ENCODE data around the gene GARIN5B.

Gene GARIN5B

DNA sequence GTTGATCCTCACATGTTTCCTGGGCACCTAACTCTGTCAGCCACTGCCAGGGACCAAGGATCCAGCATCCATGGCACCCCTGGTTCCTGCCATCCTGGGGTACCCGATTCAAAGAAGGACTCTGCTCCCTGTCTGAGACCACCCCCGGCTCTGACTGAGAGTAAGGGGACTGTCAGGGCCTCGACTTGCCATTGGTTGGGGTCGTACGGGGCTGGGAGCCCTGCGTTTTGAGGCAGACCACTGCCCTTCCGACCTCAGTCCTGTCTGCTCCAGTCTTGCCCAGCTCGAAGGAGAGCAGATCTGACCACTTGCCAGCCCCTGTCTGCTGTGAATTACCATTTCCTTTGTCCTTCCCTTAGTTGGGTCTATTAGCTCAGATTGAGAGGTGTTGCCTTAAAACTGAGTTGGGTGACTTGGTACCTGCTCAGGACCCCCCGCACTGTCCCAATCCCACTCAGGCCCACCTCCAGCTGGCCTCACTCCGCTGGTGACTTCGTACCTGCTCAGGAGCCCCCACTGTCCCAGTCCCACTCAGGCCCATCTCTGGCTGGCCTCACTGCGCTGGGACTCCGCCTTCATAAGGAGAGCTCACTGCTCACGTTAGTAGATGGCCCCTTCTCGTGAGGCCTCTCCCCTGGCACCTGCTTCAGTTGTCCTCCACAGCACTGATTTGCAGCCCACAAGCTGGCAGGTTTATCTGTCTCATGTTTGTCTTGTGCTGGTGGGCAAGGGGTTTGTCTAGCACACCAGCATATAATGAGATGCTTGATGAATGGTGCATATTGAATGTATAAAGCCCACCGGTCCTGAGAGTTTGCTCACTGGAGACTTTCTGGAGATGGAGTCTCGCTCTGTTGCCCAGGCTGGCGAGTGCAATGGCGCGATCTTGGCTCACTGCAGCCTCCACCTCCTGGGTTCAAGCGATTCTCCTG, 26.6 kb upstream of the GARIN5B start:
- DNase-seq (ENCODE audit: low spot score), result no peak

DNA sequence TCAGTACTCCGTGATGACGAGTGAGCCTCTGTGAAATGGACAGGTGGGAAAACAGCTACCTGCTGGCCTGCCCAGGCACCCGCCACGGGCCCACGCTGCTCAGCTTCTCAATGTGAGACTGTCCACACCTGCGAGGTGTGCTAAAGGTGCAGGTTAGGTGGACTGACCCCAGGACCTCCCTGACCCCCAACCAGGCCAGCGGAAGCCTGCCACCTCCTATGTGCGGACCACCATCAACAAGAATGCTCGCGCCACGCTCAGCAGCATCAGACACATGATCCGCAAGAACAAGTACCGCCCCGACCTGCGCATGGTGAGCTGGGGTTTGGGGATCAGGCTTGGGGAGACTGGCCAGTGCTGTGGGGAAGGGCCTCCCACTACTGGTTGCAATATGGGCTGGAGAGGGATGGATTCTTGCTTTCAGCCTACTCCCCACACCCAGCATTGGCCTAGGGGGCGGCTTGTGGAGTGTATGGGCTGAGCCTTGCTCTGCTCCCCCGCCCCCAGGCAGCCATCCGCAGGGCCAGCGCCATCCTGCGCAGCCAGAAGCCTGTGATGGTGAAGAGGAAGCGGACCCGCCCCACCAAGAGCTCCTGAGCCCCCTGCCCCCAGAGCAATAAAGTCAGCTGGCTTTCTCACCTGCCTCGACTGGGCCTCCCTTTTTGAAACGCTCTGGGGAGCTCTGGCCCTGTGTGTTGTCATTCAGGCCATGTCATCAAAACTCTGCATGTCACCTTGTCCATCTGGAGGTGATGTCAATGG, 24.9 kb upstream of the GARIN5B start:
- DNase-seq (ENCODE audit: low spot score), result no peak

DNA sequence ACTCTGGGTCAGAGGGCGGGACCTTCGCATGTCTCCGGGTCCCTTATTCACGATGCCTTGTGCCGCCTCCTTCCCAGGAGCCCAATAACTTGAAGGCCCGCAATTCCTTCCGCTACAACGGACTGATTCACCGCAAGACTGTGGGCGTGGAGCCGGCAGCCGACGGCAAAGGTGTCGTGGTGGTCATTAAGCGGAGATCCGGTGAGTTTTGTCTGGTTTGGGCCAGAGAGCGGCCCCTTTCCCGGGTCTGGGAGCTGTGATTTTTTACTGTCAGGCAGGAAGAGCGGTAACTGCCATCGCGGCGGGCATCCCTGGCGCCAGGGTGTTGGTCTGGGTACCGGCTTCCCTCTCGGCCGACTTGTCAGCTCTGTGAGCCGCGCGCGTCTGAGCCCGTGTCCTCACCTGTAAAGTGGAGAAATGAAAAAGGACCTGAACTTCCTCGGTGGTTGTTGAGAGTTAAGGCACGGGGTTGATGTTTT, 23.5 kb upstream of the GARIN5B start:
- DNase-seq (ENCODE audit: low spot score), result no peak

DNA sequence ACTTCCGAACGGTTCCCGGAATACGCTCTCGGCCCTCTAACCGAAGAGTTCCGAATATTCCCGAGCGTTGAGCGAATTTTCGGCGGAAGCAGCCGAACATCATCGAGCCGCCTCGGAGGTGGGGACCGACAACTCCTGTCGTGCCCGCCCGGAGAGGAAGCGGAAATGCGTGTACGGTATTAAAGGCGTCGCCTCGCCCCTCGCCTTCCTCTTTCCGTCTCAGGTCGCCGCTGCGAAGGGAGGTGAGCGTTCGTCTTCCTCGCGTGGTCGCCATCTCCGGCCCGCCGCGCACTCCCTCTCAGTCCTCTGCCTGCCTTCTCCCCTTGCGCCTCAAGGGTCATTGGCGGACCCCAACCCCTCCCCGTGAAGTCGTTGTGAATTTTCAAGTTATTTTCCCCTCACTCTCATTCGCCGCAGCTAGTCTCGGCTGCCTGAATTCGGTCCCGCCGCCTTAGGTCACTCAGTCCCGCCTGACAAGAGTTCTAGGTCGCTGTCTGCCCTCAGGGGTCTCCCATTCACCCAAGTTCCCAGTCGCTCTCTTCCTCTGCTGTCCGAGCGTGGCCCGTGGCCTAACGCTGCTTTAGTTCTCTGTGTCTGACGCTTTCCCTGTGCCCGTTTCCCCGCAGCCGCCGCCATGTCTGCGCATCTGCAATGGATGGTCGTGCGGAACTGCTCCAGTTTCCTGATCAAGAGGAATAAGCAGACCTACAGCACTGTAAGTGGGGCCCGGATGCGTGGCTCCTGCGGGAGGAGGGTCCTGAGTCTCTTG, 22.8 kb upstream of the GARIN5B start, which contains the start of gene RPL28:
TSS of gene RPL28 (plus strand) at position 209 of the 769 bp plus-strand sequence. CDS start at position 635, 426 bp downstream.
- DNase-seq (ENCODE audit: low spot score), result peak; percentile 98

DNA sequence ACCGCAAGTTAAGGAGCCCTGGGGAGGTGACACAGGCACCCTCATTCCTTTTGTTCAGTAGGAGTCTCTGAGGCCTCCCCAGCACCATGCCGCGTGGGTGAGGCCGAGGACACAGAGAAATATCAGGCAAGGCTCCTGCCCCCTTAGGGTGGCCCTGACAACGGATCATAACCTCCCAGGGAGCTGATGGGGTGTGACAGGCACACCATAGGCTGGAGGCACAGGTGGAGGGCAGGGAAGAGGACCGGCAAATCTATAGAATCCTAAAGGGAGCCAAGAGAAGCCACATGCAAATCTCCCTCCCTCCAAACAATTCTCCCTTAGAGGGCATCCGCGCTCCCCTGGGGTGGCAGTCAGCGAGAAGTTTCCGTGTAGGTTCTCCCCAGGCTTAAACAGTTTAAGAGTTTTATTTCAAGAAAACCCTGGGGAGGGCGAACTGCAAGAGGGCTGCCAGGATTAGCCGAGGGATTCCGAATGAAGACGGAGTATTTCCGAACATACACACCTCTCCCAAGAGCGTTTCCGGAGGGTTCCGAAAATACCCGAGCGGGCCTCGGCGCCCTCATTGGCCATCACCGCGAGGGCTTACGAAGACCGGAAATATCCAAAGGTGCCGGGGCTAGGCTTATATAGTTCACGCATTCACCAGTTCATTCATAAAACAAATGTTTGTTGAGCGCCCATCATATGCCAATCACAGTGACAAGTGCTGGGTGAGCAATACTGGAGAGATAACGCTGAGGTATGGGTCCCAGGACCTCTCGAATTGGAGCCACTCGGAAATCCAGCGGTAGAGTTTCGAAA, 22.1 kb upstream of the GARIN5B start:
- DNase-seq (ENCODE audit: low spot score), result peak; percentile 96

DNA sequence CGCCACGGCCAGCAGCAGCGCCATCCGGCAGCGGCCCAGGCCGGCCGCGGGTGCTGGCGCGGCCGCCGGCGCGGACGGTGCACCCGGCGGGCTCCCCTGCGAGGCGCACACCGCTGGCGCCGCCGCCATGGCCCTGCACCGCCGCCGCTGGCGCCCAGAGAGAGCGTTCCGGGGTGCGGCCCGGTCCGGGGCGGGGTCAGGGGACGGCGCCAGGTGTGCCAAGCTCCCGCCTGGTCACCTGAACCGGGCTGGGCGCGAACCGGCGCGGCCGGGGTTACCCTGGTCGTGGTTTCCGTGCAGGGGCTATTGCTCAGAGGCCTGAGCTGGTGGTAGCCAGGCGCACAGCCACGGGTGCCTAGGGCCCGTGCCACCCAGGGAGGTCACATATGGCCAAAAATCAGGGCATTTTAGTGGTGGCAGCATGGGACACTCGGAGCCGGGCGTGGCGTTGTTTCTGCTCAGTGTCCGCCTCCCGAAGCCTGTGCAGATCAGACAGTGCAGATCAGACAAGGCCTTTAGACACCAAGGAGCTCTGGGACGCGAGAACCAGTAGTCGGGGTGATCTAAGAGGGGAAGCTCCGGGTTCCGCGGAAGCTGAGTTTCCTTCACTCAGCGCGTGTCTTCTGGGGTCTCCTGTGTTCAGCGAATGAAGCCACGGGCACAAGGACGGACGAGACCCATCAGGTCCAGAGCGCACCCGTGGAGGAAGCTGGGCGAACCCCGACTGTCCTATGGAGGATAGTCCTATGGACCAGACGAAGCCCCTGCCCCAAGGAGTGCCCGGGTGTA, 21.3 kb upstream of the GARIN5B start, which contains the start of gene TMEM238:
TSS of gene TMEM238 (minus strand) at position 162 of the 789 bp plus-strand sequence. CDS start at position 129, 33 bp downstream.
- peak; percentile 68 for DNase-seq (ENCODE audit: low spot score)

DNA sequence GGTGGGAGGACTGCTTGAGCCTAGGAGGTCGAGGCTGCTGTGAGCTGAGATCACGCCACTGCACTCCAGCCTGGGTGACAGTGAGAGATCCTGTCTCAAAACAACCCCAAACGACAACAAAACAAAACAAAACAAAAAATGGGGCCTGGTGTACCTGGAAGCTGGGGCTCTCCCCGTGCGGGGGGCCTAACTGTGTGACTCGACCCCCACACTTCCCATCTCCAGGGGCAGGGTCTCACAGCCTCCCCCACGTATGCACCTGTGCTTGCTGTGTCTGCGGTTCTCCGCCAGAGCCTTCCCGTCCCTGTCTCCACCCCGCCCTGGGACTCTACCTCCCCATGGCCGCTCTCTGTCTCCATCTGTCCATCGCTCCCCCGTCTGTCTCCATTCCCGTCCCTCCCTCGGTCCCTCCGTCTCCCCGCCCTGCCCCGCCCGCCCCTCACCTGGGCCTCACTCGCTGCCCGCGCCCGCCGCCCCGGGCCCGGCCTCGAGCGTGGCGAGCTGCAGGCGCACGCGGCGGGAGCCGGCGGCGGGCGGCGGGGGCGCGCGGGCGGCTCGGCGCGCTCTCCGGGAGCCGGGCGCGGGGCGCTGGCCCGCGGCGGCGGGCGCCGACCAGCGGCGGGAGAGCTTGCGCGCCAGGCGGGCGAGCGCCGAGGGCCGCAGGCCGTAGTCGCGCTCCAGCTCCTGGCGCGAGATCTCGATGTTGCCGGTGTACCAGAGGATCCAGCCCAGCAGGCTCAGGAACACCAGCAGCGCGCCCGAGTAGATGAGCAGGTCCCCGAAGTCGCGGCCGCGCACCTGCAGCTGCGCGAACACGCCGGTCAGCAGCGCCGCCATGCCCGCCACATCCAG, 20.4 kb upstream of the GARIN5B start:
- DNase-seq (ENCODE audit: low spot score), result peak; percentile 88

DNA sequence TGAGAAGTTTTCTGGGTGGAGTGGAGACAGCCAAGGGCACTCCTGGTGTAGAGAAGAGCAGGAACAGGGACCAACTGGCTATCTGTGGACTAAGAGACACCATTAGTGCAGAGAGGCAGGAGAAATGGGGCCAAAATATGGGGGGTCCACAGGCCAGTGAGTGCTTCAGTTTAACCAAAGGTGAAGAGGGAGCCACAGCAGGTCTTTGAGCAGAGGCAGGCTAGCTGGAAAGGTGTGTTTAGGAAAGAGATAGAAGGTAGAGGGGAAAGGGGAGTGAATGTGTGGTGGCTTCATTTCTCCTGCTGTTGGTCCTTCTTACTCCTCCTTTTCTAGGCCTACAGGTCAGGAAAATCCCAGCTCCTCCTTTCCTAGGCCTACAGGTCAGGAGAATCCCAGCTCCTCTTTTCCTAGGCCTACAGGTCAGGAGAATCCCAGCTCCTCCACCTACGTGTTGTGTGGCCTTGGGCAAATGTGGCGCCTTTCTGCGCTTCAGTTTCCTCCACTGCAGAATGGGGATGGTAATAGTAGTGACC, 19.5 kb upstream of the GARIN5B start:
- no peak for DNase-seq (ENCODE audit: low spot score)

DNA sequence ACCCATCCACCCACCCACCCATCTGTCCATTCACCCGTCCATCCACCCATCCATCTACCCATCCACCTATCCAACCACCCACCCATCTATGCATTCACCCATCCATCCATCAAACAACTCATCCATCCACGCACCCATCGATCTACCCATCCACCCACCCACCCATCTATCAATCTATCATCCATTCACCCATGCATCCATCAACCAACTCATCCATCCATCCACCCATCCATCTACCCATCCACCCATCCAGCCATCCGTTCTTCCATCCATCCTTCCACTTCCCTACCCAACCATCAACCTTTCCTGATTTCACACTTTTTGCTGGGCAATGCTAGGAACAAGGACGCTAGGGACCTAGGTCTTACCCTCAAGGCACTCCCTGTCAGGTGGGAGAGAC, 19.0 kb upstream of the GARIN5B start:
- DNase-seq (ENCODE audit: low spot score), result no peak

DNA sequence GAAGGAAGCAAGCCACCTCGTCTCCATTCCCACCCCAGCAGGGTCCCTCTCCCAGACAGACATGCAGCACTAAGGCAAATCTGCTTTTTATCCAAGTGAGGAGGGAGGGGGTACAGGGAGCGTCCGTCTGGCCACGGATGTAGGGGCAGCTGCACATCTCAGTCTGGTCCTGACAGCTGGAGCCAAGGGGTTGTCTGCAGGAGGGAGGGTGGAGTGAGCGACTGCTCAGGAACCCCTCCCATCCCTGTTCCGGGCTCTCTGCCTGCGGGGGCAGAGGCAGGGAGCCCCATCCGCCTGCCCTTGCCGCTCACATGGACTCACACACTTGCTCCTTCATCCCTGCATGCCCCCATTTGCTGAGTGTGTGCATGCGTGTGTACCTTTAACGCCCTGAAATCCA, 16.1 kb upstream of the GARIN5B start:
- no peak for DNase-seq (ENCODE audit: low spot score)

DNA sequence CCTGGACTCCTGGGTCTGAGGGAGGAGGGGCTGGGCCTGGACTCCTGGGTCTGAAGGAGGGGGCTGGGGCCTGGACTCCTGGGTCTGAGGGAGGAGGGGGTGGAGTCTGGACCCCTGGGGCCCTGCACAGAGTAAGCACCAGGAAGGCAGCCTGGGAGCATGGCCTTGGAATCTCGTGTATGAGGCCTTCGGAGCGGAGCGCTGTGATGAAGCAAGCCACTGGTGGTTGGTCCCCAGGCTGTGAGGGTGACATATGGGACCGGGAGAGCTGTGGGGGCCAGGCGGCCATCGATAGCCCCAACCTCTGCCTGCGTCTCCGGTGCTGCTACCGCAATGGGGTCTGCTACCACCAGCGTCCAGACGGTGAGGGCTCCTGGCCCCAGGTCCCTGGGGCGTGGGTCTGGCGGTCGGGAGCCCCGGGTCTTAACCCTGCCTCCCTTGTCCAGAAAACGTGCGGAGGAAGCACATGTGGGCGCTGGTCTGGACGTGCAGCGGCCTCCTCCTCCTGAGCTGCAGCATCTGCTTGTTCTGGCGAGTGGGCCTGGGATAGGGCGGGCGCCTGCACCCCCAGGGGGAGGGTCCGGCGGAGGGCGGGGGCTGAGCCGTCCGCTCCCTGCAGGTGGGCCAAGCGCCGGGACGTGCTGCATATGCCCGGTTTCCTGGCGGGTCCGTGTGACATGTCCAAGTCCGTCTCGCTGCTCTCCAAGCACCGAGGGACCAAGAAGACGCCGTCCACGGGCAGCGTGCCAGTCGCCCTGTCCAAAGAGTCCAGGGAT, 14.5 kb upstream of the GARIN5B start:
- DNase-seq (ENCODE audit: low spot score), result no peak

DNA sequence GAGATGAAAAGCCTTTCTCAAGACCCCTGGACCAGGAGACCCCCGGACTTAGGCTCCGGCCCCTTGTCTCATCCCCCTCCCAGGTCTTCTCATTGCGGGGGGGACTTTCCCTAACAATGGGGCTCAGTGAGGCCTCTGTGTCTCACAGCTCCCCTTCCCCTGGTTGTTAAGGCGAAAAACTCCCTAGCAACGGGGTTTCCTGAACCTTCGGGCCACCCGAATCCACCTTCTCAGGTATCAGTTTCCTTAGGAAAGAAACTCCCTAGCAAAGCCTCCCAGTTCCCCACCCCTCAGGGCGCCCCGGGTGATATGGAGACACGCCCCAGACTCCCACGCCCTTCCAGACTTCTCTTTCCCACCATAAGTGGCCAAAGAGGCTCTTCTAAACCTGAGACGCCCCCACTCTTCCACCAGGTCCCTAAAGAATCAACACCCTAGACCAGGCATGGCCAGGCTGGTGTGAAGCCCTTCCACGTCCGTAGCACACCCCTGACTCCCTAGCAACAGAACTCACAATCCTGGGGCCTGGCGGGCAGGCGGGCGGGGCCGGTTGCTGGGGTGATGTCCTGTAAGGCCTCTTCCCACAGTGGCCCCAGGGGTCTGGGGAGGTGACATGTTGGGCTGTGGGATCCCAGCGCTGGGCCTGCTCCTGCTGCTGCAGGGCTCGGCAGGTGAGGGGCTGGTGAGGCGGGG, 13.3 kb upstream of the GARIN5B start, which contains the start of gene TMEM190:
TSS of gene TMEM190 (plus strand) at position 586 of the 693 bp plus-strand sequence. CDS start at position 614, 28 bp downstream.
- peak; percentile 69 for DNase-seq (ENCODE audit: low spot score)

DNA sequence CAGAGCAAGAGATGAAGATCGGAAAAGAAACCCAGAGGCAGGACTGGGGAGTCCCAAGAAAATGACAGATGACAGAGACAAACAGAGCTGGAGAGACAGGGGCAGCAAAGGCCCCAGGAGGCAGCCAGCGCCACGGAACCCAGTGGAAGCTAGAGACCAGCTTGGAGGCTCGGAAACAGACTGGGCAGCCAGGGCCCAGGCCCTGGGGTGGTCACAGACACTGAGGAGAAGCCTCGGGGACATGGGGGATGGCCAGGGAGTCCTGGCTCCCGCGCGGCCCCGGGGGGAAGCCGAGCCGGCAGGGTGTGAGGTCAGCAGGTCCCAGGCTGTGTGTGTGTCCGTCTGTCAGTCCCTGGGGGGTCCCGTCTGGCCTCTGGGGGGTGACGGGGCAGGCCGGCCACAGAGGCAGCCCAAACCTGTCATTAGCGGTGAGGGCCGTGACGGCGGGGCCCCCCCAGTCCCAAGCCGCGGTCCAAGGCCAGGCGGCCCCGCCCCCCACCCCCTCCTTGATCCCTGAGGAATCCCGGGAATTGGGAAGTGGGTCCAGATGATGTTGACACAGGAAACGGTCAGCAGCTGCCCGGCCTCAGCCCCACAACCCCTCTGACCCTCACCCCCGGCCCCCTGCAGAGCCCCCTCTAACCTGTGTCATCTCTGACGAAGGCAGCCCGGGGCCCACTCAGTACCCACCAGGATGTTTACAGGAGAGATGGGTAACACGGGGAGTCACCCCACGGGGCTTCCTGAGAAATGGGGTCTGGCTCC, 11.1 kb upstream of the GARIN5B start:
- DNase-seq (ENCODE audit: low spot score), result peak; percentile 57

DNA sequence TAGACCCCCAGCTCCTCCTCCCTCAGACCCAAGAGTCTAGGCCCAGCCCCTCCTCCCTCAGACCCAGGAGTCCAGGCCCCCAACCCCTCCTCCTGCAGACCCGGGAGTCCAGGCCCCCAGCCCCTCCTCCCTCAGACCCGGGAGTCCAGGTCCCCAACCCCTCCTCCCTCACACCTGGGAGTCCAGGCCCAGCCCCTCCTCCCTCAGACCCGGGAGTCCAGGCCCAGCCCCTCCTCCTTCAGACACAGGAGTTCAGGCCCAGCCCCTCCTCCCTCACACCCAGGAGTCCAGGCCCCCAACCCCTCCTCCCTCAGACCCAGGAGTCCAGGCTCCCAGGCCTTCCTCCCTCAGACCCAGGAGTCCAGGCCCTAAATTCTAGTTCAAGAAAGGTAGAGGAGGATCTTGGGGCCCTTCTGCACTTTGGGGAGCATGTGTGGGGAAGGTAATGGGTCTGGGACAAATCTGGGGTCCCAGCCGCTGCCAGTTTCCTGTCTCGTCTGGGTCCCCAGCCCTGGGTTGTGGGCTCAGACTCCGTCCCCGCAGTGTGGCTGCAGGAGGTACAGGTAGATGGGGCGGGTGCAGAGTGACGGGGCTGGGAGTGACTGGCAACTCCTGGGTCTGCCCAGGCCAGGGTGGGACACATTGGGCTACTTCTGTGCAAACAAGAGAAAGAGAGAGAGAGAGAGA, 10.4 kb upstream of the GARIN5B start:
- no peak for DNase-seq (ENCODE audit: low spot score)

DNA sequence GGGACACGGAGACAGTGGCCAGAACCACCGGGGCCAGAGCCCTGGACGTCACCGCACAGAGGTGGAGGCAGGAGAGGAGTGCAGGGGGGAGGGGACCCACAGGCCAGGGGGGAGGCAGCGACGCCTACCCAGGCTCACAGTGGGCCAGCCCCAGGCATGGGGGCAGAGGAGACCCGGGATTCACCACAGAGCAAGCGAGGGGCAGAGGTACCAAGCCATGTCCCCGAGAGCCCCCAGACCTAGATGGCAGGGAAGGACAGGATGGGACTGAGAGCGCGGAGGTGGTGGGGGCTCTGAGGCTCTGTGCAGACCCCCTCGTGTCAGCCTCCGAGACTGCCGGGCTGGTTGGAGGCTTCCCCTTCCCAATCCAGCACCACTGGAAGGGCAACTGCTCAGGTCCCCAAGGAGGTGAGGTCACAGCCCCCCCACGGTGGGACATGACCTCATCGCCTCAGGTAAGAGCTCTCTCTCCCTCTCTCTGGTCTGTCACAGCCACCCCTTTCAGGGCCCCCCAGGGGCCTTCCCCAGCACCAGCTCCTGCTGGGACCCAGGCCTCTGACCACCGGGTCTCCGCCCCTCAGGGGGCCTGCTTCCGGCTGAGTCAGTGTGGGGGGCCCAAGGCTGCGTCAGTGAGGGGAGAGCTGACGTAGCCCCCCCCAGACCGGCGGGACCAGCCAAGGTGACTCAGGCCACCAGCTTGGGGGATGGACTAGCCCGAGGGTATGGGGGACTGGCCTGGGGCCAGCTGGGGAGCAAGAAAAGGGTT, 9.4 kb upstream of the GARIN5B start:
- peak; percentile 54 for DNase-seq (ENCODE audit: low spot score)
